ENCODE results near the gene TXNDC12. TPM values are rescaled to one million over a fixed set of nuclear protein-coding genes. Genes with fewer than 3 reads are reported as not detected.

Gene TXNDC12
- total RNA-seq, 2 donors from 2014 or later: 25.7 to 38.7 TPM

DNA sequence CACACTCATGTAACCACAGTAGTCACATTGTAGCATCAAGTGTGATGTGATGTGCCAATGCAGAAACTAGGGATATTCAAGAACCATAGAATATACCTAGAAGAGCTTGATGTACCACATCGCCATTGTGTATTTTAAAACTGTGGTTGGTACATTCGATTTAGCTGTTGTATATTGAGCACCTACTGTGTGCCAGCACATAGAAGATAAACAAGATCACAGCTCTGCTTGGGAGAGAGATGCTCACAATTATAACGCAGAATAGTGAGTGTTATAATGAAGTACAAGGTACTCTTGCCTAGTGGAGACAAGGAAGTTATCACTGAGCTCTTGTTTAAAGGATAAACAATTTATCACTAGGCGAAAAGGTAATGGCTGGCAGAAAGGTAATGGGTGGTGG is 5.8 kb upstream of the TXNDC12 start:
- H3K36me3 ChIP-seq (replicated peaks in 1 of 2; ENCODE audit: insufficient read depth in 1 of 2, low read depth in 2 of 2): peaks cover 0 to 13% of the 10 kb centered on the region in 2 donors
- intact Hi-C loops (cut with DNase I): no loop called here
- 92 to 94% methylated on average over 4 of the region's 4 CpGs for WGBS, 2 donors
- no peak for ATAC-seq
- DNase-seq: no peak
- H3K4me1 ChIP-seq: peaks cover 27% of the 10 kb centered on the region
- H3K9me3 ChIP-seq: no peaks in the 10 kb centered on the region
- H3K27me3 ChIP-seq: no peaks in the 10 kb centered on the region
- TF ChIP-seq POLR2A (IDR thresholded peaks at IDR 0.05): no peak
- TF ChIP-seq, protein P1, sequence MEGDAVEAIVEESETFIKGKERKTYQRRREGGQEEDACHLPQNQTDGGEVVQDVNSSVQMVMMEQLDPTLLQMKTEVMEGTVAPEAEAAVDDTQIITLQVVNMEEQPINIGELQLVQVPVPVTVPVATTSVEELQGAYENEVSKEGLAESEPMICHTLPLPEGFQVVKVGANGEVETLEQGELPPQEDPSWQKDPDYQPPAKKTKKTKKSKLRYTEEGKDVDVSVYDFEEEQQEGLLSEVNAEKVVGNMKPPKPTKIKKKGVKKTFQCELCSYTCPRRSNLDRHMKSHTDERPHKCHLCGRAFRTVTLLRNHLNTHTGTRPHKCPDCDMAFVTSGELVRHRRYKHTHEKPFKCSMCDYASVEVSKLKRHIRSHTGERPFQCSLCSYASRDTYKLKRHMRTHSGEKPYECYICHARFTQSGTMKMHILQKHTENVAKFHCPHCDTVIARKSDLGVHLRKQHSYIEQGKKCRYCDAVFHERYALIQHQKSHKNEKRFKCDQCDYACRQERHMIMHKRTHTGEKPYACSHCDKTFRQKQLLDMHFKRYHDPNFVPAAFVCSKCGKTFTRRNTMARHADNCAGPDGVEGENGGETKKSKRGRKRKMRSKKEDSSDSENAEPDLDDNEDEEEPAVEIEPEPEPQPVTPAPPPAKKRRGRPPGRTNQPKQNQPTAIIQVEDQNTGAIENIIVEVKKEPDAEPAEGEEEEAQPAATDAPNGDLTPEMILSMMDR (IDR thresholded peaks at IDR 0.05): no peak
- no peak overlapping the region for H3K4me3 ChIP-seq
- H3K27ac ChIP-seq: no peak overlapping the region

DNA sequence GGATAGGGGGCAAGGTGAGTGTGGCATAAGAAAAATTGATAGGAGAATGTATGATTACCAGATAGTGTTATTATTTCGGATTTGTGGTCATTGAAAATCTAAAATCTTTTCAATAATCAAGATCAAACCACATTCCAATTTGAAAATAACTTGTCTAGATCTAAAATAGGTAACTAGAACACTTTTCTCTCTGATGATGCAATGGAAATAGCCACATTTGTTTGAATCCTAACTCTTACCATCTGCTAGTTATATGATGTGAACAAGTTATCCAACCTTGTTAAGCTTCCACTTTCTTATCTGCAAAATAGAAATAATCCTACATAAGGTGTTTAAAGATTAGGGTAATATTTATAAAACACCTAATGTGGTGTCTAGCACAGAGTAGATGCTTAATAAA is 4.9 kb upstream of the TXNDC12 start:
- no peak overlapping the region for H3K4me3 ChIP-seq
- intact Hi-C loops (cut with DNase I): no loop called here
- H3K27me3 ChIP-seq: no peaks in the 10 kb centered on the region
- no peaks in the 10 kb centered on the region for H3K9me3 ChIP-seq
- H3K36me3 ChIP-seq (replicated peaks in 1 of 2; ENCODE audit: insufficient read depth in 1 of 2, low read depth in 2 of 2): peaks cover 0 to 8% of the 10 kb centered on the region in 2 donors
- ATAC-seq (no peak), DNase-seq (no peak)
- TF ChIP-seq, protein P1 (IDR thresholded peaks at IDR 0.05): no peak
- no peak for TF ChIP-seq POLR2A (IDR thresholded peaks at IDR 0.05)
- WGBS, 2 donors: 79 to 81% methylated on average over 1 of the region's 1 CpG
- peaks cover 27% of the 10 kb centered on the region for H3K4me1 ChIP-seq
- H3K27ac ChIP-seq: no peak overlapping the region

DNA sequence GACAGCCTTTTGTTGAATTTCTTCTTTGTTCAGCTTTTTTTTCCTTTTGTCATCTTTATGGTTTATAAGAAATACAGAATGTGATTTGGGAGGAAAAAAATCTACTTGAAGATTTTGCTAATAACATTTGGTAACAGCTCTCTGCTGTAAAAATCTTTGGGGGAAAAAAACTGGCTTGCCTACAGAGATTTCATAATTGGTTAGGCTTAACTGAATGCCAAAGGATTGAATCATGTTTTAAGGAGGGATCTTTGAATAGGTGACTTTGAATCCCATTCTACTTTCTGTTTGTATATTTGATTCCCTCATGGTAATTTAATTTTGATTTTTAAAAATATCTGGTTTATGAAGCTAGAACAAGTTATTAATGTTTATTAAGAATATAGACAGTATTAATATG is 4.3 kb upstream of the TXNDC12 start:
- no peaks in the 10 kb centered on the region for H3K9me3 ChIP-seq
- H3K27me3 ChIP-seq: no peaks in the 10 kb centered on the region
- DNase-seq: no peak
- peaks cover 0 to 8% of the 10 kb centered on the region in 2 donors for H3K36me3 ChIP-seq (replicated peaks in 1 of 2; ENCODE audit: insufficient read depth in 1 of 2, low read depth in 2 of 2)
- ATAC-seq: no peak
- no peak for TF ChIP-seq POLR2A (IDR thresholded peaks at IDR 0.05)
- TF ChIP-seq, protein P1 (IDR thresholded peaks at IDR 0.05): no peak
- no peak overlapping the region for H3K27ac ChIP-seq
- no peak overlapping the region for H3K4me3 ChIP-seq
- H3K4me1 ChIP-seq: peaks cover 29% of the 10 kb centered on the region
- intact Hi-C loops (cut with DNase I): no loop called here

DNA sequence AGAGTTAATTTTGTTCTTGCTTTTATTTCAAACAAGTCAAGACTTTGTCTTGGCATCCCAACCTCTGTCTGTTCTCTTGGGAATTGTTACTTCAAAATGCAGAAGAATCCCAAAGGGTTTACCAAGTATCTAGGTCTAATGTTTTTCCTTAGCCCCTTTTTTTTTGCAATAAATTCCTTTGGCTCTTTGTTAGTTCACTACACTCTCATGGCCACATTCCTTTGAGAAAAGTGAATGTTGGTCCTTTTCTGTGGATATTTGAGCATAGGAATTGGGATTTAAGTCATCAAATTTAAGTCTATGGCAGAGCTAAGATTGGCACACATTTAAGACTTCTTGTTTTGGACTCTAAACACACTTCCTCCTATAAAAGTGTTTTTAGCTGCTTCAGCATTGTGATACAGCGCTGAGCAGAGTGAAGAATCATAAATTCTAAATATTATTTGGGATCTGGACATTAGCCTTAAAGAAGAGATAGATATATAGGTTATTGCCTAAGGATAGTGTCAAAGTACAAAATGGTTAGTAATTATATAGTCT is 3.0 kb upstream of the TXNDC12 start:
- no peak for TF ChIP-seq POLR2A (IDR thresholded peaks at IDR 0.05)
- TF ChIP-seq, protein P1 (IDR thresholded peaks at IDR 0.05): no peak
- DNase-seq (no peak), ATAC-seq (no peak)
- intact Hi-C loops (cut with DNase I): no loop called here
- peak overlapping the region in 1 of 4 donors; percentile 98 for H3K27ac ChIP-seq
- H3K27me3 ChIP-seq: no peaks in the 10 kb centered on the region
- H3K4me3 ChIP-seq: no peak overlapping the region
- peaks cover 0 to 6% of the 10 kb centered on the region in 2 donors for H3K36me3 ChIP-seq (replicated peaks in 1 of 2; ENCODE audit: insufficient read depth in 1 of 2, low read depth in 2 of 2)
- 80 to 86% methylated on average over 1 of the region's 1 CpG for WGBS, 2 donors
- no peaks in the 10 kb centered on the region for H3K9me3 ChIP-seq
- H3K4me1 ChIP-seq: peaks cover 41% of the 10 kb centered on the region

DNA sequence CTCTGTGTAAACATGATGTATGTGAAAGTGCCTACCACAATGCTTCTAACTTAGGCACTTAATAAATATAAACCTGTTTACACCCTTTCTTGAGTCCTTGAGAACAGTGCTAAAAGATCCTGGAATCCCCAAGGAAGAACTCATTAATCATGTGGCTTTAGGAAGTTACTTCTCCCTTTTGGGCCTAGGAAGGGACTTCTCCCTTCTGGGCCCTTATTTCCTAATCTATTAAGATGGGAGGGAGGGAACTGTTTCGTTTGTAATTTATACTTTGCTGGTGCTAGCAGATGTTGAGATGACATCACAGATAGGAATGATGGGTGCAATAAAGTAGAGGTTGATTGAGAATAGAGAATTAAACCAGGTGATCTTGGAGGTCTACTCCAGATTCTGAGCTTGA is 2.3 kb upstream of the TXNDC12 start:
- Histone ChIP-seq H3K27me3 (no peaks in the 10 kb centered on the region), H3K36me3 (replicated peaks in 1 of 2; ENCODE audit: insufficient read depth in 1 of 2, low read depth in 2 of 2) (peaks cover 0 to 6% of the 10 kb centered on the region in 2 donors), H3K4me1 (peaks cover 41% of the 10 kb centered on the region), H3K4me3 (peak overlapping the region in 1 of 2 donors; percentile 83), H3K27ac (peak overlapping the region in 2 of 4 donors; percentile 91 to 98), H3K9me3 (no peaks in the 10 kb centered on the region)
- ATAC-seq (no peak), DNase-seq (no peak)
- TF ChIP-seq, protein P1 (IDR thresholded peaks at IDR 0.05): no peak
- TF ChIP-seq POLR2A (IDR thresholded peaks at IDR 0.05): no peak
- 0 to 4% methylated on average over 1 of the region's 1 CpG for WGBS, 2 donors
- intact Hi-C loops (cut with DNase I): no loop called here

All from body of pancreas (tissue), 4 donors.